SK-N-SH (cell line): ENCODE data around the gene LPCAT1. TPM values are rescaled to one million over a fixed set of nuclear protein-coding genes. Genes with fewer than 3 reads are reported as not detected.

Experiments used
- CTCF ChIA-PET: fragments of 300-600, 350-600 bp; formaldehyde crosslinking; extraction: SDS; loops from one replicate; lab custom pipeline; 2021; lab: Yijun Ruan, JAX
- POLR2A ChIA-PET: fragments of 350-600 bp; sonication (Branson Sonifier 250); formaldehyde crosslinking; extraction: SDS; loops from one replicate; lab custom pipeline; 2020; ENCODE audit warnings: antibody characterized with exemption, inconsistent platforms; lab: Yijun Ruan, JAX
- DNase-seq: peaks from one replicate; pipeline ENCODE4 v3.0.0; 2012
- H2AFZ ChIP-seq: fragments of 200-600 bp; sonication (generic); 2 replicates; pipeline ENCODE4 v1.8.1; 2016; ENCODE audit warnings: antibody characterized with exemption, mild to moderate bottlenecking, low read depth
- H3F3A ChIP-seq: fragments of 200-600 bp; sonication (generic); replicated peaks from 2 replicates; pipeline ENCODE3; 2016; ENCODE audit warnings: antibody characterized with exemption, mild to moderate bottlenecking; ENCODE audit not compliant: insufficient read depth
- H3K27ac ChIP-seq, 2 experiments: fragments of 200-500 bp in 1 of 2; fragments of 200-600 bp in 1 of 2; sonication (Bioruptor generic) in 1 of 2; sonication (generic), shearing (Covaris generic) in 1 of 2; 2 replicates each; pipeline versions ENCODE4 v1.5.1 to v1.6.1; 2014 to 2016; ENCODE audit warnings: low read depth in 2 of 2, inconsistent platforms in 1 of 2, low read length in 1 of 2, mild to moderate bottlenecking in 1 of 2, mixed read lengths in 1 of 2
- H3K27me3 ChIP-seq: fragments of 200-600 bp; sonication (generic), shearing (Covaris generic); 2 replicates; pipeline ENCODE4 v1.6.1; 2016; ENCODE audit warnings: mixed run types; ENCODE audit not compliant: insufficient read depth
- H3K36me3 ChIP-seq, 2 experiments: fragments of 200-500 bp in 1 of 2; fragments of 200-600 bp in 1 of 2; sonication (Bioruptor generic) in 1 of 2; sonication (generic) in 1 of 2; replicated peaks in 1 of 2; 2 replicates each; pipeline versions ENCODE3 to v1.5.1; 2014 to 2016; ENCODE audit warnings: low read length in 1 of 2, mild to moderate bottlenecking in 1 of 2; ENCODE audit not compliant: insufficient read depth in 2 of 2, control insufficient read depth in 1 of 2
- H3K4me1 ChIP-seq, 2 experiments: fragments of 200-500 bp in 1 of 2; fragments of 200-600 bp in 1 of 2; sonication (Bioruptor generic) in 1 of 2; sonication (generic), shearing (Covaris generic) in 1 of 2; 2 replicates each; pipeline versions ENCODE4 v1.5.1 to v1.6.1; 2014 to 2016; ENCODE audit warnings: low read depth in 1 of 2, low read length in 1 of 2, mixed run types in 1 of 2; ENCODE audit not compliant: insufficient read depth in 2 of 2, control insufficient read depth in 1 of 2
- H3K4me2 ChIP-seq: fragments of 200-600 bp; sonication (generic), shearing (Covaris generic); 2 replicates; pipeline ENCODE4 v1.6.1; 2017; ENCODE audit warnings: mixed run types
- H3K4me3 ChIP-seq, 2 experiments: fragments of 200-500 bp in 1 of 2; fragments of 200-600 bp in 1 of 2; sonication (Bioruptor generic) in 1 of 2; sonication (generic), shearing (Covaris generic) in 1 of 2; 2 replicates each; pipeline versions ENCODE4 v1.5.1 to v1.8.1; 2014 to 2016; ENCODE audit warnings: low read depth in 2 of 2, inconsistent platforms in 1 of 2, low read length in 1 of 2, mild to moderate bottlenecking in 1 of 2, mixed read lengths in 1 of 2, moderate library complexity in 1 of 2
- H3K79me2 ChIP-seq: fragments of 200-600 bp; sonication (generic); 2 replicates; pipeline ENCODE4 v1.8.1; 2017; ENCODE audit warnings: mild to moderate bottlenecking; ENCODE audit not compliant: insufficient read depth
- H3K9ac ChIP-seq: fragments of 200-600 bp; sonication (generic); 2 replicates; pipeline ENCODE4 v1.6.1; 2017; ENCODE audit warnings: mixed run types
- H3K9me2 ChIP-seq: fragments of 200-600 bp; sonication (generic); 2 replicates; pipeline ENCODE4 v1.6.1; 2017; ENCODE audit warnings: mixed run types
- H3K9me3 ChIP-seq: fragments of 200-600 bp; sonication (generic); 2 replicates; pipeline ENCODE4 v1.6.1; 2017; ENCODE audit warnings: mixed run types, mild to moderate bottlenecking, moderate library complexity
- H4K20me1 ChIP-seq: fragments of 200-600 bp; sonication (generic); 2 replicates; pipeline ENCODE4 v1.6.1; 2017; ENCODE audit warnings: mild to moderate bottlenecking, mixed run types; ENCODE audit not compliant: insufficient read depth
- CHD2 ChIP-seq: fragments of 150-350 bp; IDR thresholded peaks from 2 replicates; pipeline ENCODE4 v1.6.1; 2018; ENCODE audit warnings: low read length; ENCODE audit not compliant: partially characterized antibody
- EP300 ChIP-seq, 2 experiments: IDR thresholded peaks; 2 replicates each; pipeline versions ENCODE4 v1.4.0 to v1.6.1; 2012; ENCODE audit warnings: borderline replicate concordance in 1 of 2, low read depth in 1 of 2, low read length in 1 of 2
- EZH2phosphoT487 ChIP-seq: fragments of 200-600 bp; sonication (generic); IDR thresholded peaks from 2 replicates; pipeline ENCODE4 v1.6.1; 2017; ENCODE audit warnings: low read depth, mixed run types, mild to moderate bottlenecking, antibody characterized with exemption, moderate library complexity, borderline replicate concordance
- FOSL2 ChIP-seq: IDR thresholded peaks from 2 replicates; pipeline ENCODE4 v1.4.0; 2012; ENCODE audit warnings: low read depth, mild to moderate bottlenecking, moderate library complexity, borderline replicate concordance
- FOXJ3 ChIP-seq: sonication (generic); formaldehyde crosslinking; IDR thresholded peaks from 2 replicates; pipeline ENCODE4 v1.5.1; 2020; ENCODE audit warnings: mild to moderate bottlenecking, missing genetic modification reagents
- FOXM1 ChIP-seq: IDR thresholded peaks from 2 replicates; pipeline ENCODE4 v1.4.0; 2012; ENCODE audit warnings: low read depth, mild to moderate bottlenecking
- GATA2 ChIP-seq: sonication (generic); formaldehyde crosslinking; IDR thresholded peaks from 2 replicates; pipeline ENCODE4 v1.5.0; 2020; ENCODE audit warnings: mild to moderate bottlenecking, missing genetic modification reagents
- JUND ChIP-seq: IDR thresholded peaks from 2 replicates; pipeline ENCODE4 v1.4.0; 2012
- RCOR1 ChIP-seq: fragments of 150-350 bp; IDR thresholded peaks from 2 replicates; pipeline ENCODE4 v1.6.1; 2017; ENCODE audit warnings: antibody characterized with exemption, low read length
- RXRA ChIP-seq: IDR thresholded peaks from 2 replicates; pipeline ENCODE4 v1.4.0; 2012; ENCODE audit warnings: low read depth, mild to moderate bottlenecking, borderline replicate concordance
- SIN3A ChIP-seq: IDR thresholded peaks from 2 replicates; pipeline ENCODE4 v1.6.1; 2012; ENCODE audit warnings: low read depth, mild to moderate bottlenecking, low read length, moderate library complexity, borderline replicate concordance
- TAF1 ChIP-seq: IDR thresholded peaks from 2 replicates; pipeline ENCODE4 v1.6.1; 2012; ENCODE audit warnings: low read depth, mild to moderate bottlenecking, low read length, moderate library complexity, borderline replicate concordance
- TCF12 ChIP-seq: IDR thresholded peaks from 2 replicates; pipeline ENCODE4 v1.4.0; 2012
- WGBS: methylation state at CpG from one replicate; pipeline ENCODE4 v1.1.6; 2017; ENCODE audit warnings: low lambda C conversion rate; 5-methylcytosine and 5-hydroxymethylcytosine counted together
- polyA plus RNA-seq, 3 experiments: library from polyadenylated mRNA; depleted of rRNA; stranded (reverse); fragments of >200 nt; gene quantifications; 2 replicates each; pipeline ENCODE4 v1.2.3, GENCODE V29; 2012
- TF ChIP-seq, protein P1 (sequence below): IDR thresholded peaks from 2 replicates; pipeline ENCODE4 v1.4.0; 2012; ENCODE audit warnings: low read depth
- TF ChIP-seq, protein P2 (sequence below): fragments of 150-350 bp; IDR thresholded peaks from 2 replicates; pipeline ENCODE4 v1.6.1; 2016; ENCODE audit warnings: mild to moderate bottlenecking, low read depth, low read length
- TF ChIP-seq, protein P3 (sequence below): fragments of 150-350 bp; IDR thresholded peaks from 2 replicates; pipeline ENCODE4 v1.6.1; 2017; ENCODE audit warnings: antibody characterized with exemption, low read length, low read depth, borderline replicate concordance
- TF ChIP-seq, protein P4 (sequence below): IDR thresholded peaks from 2 replicates; pipeline ENCODE4 v1.4.0; 2012; ENCODE audit warnings: low read depth, borderline replicate concordance
- TF ChIP-seq, protein P5 (sequence below): IDR thresholded peaks from 2 replicates; pipeline ENCODE4 v1.4.0; 2012; ENCODE audit warnings: low read depth, borderline replicate concordance
- TF ChIP-seq, protein P6 (sequence below): IDR thresholded peaks from 2 replicates; pipeline ENCODE4; 2012

The LPCAT1 gene
- polyA plus RNA-seq, 1 of the 3 experiments (the other 2 are of a cell fraction) = 42.3 TPM

DNA sequence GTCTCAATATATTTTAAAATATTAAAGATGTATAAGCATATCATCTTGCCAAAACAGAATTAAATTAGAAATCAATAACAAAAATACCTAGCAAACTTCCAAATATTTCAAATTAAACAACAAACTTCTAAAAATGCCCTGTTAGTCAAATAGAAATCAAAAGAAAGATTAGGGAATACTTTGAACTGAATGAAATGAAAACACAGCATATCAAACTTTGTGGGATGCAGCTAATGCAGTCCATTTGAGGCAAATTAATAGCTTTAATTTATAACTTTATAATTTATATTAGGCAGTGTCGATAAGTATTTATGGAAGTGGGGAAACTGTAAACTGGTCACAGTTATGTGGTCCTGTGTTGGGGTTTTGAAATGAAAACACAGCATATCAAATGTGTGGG lies 95.7 kb downstream of the LPCAT1 start:
- DNase-seq = no peak
- H3K4me2 ChIP-seq = no peak overlapping the region
- no peaks in the 10 kb centered on the region for H3K27me3 ChIP-seq
- no peaks in the 10 kb centered on the region for H3K9me2 ChIP-seq
- H3K9ac ChIP-seq = no peak overlapping the region
- WGBS = 4% methylated on average over 1 of the region's 1 CpG
- H2AFZ ChIP-seq = no peak overlapping the region
- H3K27ac ChIP-seq = no peak overlapping the region
- H3K4me3 ChIP-seq = no peak overlapping the region; a peak in 1 of 4 replicates
- no peaks in the 10 kb centered on the region for H3K4me1 ChIP-seq
- peaks cover 9% of the 10 kb centered on the region; the same call in 1 of the 2 replicates for H3K9me3 ChIP-seq
- H3K36me3 ChIP-seq = no peaks in the 10 kb centered on the region
- ChIA-PET CTCF (no interaction called here), POLR2A (no interaction called here)
- H3K79me2 ChIP-seq = no peaks in the 10 kb centered on the region
- H3F3A ChIP-seq = no peaks in the 10 kb centered on the region
- H4K20me1 ChIP-seq = no peaks in the 10 kb centered on the region
- TF ChIP-seq TCF12 (no peak), JUND (no peak), GATA2 (CRISPR knock-in tag) (no peak), TAF1 (no peak), RCOR1 (no peak), FOXM1 (no peak), FOXJ3 (no peak), RXRA (no peak), FOSL2 (no peak), EP300 (IDR thresholded peaks at IDR 0.05; ENCODE audit: borderline replicate concordance in 1 of 2, low read depth in 1 of 2, low read length in 1 of 2) (no peak), SIN3A (no peak), EZH2phosphoT487 (no peak), CHD2 (no peak)
- TF ChIP-seq, protein P1, sequence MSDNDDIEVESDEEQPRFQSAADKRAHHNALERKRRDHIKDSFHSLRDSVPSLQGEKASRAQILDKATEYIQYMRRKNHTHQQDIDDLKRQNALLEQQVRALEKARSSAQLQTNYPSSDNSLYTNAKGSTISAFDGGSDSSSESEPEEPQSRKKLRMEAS = no peak
- TF ChIP-seq, protein P2, sequence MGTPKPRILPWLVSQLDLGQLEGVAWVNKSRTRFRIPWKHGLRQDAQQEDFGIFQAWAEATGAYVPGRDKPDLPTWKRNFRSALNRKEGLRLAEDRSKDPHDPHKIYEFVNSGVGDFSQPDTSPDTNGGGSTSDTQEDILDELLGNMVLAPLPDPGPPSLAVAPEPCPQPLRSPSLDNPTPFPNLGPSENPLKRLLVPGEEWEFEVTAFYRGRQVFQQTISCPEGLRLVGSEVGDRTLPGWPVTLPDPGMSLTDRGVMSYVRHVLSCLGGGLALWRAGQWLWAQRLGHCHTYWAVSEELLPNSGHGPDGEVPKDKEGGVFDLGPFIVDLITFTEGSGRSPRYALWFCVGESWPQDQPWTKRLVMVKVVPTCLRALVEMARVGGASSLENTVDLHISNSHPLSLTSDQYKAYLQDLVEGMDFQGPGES = no peak
- TF ChIP-seq, protein P3, sequence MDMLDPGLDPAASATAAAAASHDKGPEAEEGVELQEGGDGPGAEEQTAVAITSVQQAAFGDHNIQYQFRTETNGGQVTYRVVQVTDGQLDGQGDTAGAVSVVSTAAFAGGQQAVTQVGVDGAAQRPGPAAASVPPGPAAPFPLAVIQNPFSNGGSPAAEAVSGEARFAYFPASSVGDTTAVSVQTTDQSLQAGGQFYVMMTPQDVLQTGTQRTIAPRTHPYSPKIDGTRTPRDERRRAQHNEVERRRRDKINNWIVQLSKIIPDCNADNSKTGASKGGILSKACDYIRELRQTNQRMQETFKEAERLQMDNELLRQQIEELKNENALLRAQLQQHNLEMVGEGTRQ = no peak
- TF ChIP-seq, protein P4, sequence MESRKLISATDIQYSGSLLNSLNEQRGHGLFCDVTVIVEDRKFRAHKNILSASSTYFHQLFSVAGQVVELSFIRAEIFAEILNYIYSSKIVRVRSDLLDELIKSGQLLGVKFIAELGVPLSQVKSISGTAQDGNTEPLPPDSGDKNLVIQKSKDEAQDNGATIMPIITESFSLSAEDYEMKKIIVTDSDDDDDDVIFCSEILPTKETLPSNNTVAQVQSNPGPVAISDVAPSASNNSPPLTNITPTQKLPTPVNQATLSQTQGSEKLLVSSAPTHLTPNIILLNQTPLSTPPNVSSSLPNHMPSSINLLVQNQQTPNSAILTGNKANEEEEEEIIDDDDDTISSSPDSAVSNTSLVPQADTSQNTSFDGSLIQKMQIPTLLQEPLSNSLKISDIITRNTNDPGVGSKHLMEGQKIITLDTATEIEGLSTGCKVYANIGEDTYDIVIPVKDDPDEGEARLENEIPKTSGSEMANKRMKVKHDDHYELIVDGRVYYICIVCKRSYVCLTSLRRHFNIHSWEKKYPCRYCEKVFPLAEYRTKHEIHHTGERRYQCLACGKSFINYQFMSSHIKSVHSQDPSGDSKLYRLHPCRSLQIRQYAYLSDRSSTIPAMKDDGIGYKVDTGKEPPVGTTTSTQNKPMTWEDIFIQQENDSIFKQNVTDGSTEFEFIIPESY = no peak
- TF ChIP-seq, protein P5, sequence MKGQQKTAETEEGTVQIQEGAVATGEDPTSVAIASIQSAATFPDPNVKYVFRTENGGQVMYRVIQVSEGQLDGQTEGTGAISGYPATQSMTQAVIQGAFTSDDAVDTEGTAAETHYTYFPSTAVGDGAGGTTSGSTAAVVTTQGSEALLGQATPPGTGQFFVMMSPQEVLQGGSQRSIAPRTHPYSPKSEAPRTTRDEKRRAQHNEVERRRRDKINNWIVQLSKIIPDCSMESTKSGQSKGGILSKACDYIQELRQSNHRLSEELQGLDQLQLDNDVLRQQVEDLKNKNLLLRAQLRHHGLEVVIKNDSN = no peak
- TF ChIP-seq, protein P6, sequence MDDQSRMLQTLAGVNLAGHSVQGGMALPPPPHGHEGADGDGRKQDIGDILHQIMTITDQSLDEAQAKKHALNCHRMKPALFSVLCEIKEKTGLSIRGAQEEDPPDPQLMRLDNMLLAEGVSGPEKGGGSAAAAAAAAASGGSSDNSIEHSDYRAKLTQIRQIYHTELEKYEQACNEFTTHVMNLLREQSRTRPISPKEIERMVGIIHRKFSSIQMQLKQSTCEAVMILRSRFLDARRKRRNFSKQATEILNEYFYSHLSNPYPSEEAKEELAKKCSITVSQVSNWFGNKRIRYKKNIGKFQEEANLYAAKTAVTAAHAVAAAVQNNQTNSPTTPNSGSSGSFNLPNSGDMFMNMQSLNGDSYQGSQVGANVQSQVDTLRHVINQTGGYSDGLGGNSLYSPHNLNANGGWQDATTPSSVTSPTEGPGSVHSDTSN = no peak
